Upper lobe of left lung (tissue), 6 donors: ENCODE results near the gene EFEMP2. TPM values are rescaled to one million over a fixed set of nuclear protein-coding genes. Genes with fewer than 3 reads are reported as not detected.

Source experiments
- ATAC-seq, 2 donors: fragments of 200-7000 bp; cut with Tn5 transposase; one replicate each; pipeline ENCODE4 v1.9.1; 2022; ENCODE audit warnings: mild to moderate bottlenecking in 2 of 2, moderate library complexity in 2 of 2; ENCODE audit not compliant: low FRiP score in 2 of 2
- DNase-seq, 2 donors: peaks; one replicate each; pipeline ENCODE4 v3.0.0-alpha.2; 2019 to 2020
- H3K27ac ChIP-seq, 4 donors: fragments of 200-600 bp; sonication (generic); one replicate each; pipeline ENCODE4 v1.5.1; 2016 to 2019
- H3K27me3 ChIP-seq, 4 donors: fragments of 200-600 bp; sonication (generic); one replicate each; pipeline ENCODE4 v1.5.1; 2017 to 2019
- H3K36me3 ChIP-seq, 4 donors: fragments of 200-600 bp; sonication (generic); one replicate each; pipeline ENCODE4 v1.5.1; 2016 to 2019
- H3K4me1 ChIP-seq, 4 donors: fragments of 200-600 bp; sonication (generic); one replicate each; pipeline ENCODE4 v1.5.1; 2018 to 2019
- H3K4me3 ChIP-seq, 4 donors: fragments of 200-600 bp; sonication (generic); one replicate each; pipeline ENCODE4 v1.5.1; 2017 to 2019; ENCODE audit warnings: mild to moderate bottlenecking in 2 of 4, moderate library complexity in 1 of 4
- H3K9me3 ChIP-seq, 4 donors: fragments of 200-600 bp; sonication (generic); one replicate each; pipeline ENCODE4 v1.5.1; 2018 to 2019
- CTCF ChIP-seq, 6 experiments: fragments of 450-650 bp in 4 of 6; fragments of 200-600 bp in 2 of 6; sonication (generic) in 2 of 6; IDR thresholded peaks; one replicate each; pipeline ENCODE4 v1.5.1; 2016 to 2019; ENCODE audit warnings: antibody characterized with exemption in 6 of 6
- EP300 ChIP-seq, 4 donors: sonication (generic); formaldehyde crosslinking; IDR thresholded peaks; one replicate each; pipeline ENCODE4 v1.5.1; 2017; ENCODE audit warnings: antibody characterized with exemption in 4 of 4, control low read depth in 2 of 4
- POLR2A ChIP-seq, 4 donors: fragments of 450-650 bp; IDR thresholded peaks; one replicate each; pipeline ENCODE4 v1.5.1; 2016 to 2017; ENCODE audit warnings: antibody characterized with exemption in 4 of 4, mild to moderate bottlenecking in 2 of 4
- POLR2AphosphoS5 ChIP-seq, 2 donors: sonication (generic); formaldehyde crosslinking; IDR thresholded peaks; one replicate each; pipeline ENCODE4 v1.5.1; 2017; ENCODE audit warnings: antibody characterized with exemption in 2 of 2
- WGBS, 2 donors: methylation state at CpG; one replicate each; pipeline ENCODE4 v1.1.5; 2017 to 2018; 5-methylcytosine and 5-hydroxymethylcytosine counted together
- total RNA-seq, 6 donors: library from RNA; depleted of rRNA in 4 of 6; stranded (reverse); fragments of >200 nt in 4 of 6; gene quantifications; one replicate each; pipeline versions ENCODE4 v1.1.0 to v1.2.1, GENCODE V29; 2016 to 2021
- donor health status: DM: no; HTN: no; CAD: no; lungs with moderate emphysema.
- donor health status: DM: no; HTN: yes; CAD: no; lungs with severe emphysema.

EFEMP2 gene
- total RNA-seq, 6 donors from 2014 or later: 28.8 to 79.6 (median 65.3) TPM

- ATAC-seq (no peak), DNase-seq (no peak)
- Histone ChIP-seq H3K36me3 (peaks cover 6 to 30% (median 22%) of the 10 kb centered on the region in 4 donors), H3K27me3 (no peaks in the 10 kb centered on the region), H3K4me1 (peaks cover 0 to 7% (median 6%) of the 10 kb centered on the region in 4 donors), H3K27ac (peak overlapping the region in 1 of 4 donors; percentile 12), H3K4me3 (peak overlapping the region in 2 of 4 donors; percentile 11 to 29), H3K9me3 (no peaks in the 10 kb centered on the region)
- 55 to 81% methylated on average over 5 to 7 of the region's 7 CpGs for WGBS, 2 donors
- TF ChIP-seq CTCF (IDR thresholded peaks at IDR 0.05) (no peak), POLR2AphosphoS5 (IDR thresholded peaks at IDR 0.05) (no peak), POLR2A (IDR thresholded peaks at IDR 0.05) (no peak), EP300 (IDR thresholded peaks at IDR 0.05) (no peak)
Observed at GRCh38 chr11:65880027-65880426, 7.4 kb upstream of the EFEMP2 start.

GRCh38 chr11:65879617-65880016 is 7.0 kb upstream of the EFEMP2 start, which contains the start of gene CTSW:
TSS of gene CTSW (plus strand) at chr11:65879837. CDS start at chr11:65879855, 18 bp downstream.
- H3K36me3 ChIP-seq: peaks cover 6 to 26% (median 22%) of the 10 kb centered on the region in 4 donors
- H3K27ac ChIP-seq: peak within 1 kb of the TSS in 2 of 4 donors; percentile 12 to 35
- H3K9me3 ChIP-seq: no peaks in the 10 kb centered on the region
- DNase-seq (no peak), ATAC-seq (peak; percentile 36 to 37)
- 28 to 38% methylated on average over 6 to 7 of the region's 7 CpGs for WGBS, 2 donors
- H3K4me1 ChIP-seq: peaks cover 0 to 3% (median 3%) of the 10 kb centered on the region in 4 donors
- no peaks in the 10 kb centered on the region for H3K27me3 ChIP-seq
- peak within 1 kb of the TSS in 2 of 4 donors; percentile 11 to 29 for H3K4me3 ChIP-seq
- TF ChIP-seq CTCF (IDR thresholded peaks at IDR 0.05) (no peak), POLR2A (IDR thresholded peaks at IDR 0.05) (no peak), EP300 (IDR thresholded peaks at IDR 0.05) (no peak), POLR2AphosphoS5 (IDR thresholded peaks at IDR 0.05) (no peak)

- peak; percentile 98 to 99 for DNase-seq
- peak; percentile 97 for ATAC-seq
- H3K9me3 ChIP-seq: no peaks in the 10 kb centered on the region
- H3K27ac ChIP-seq: peak overlapping the region; percentile 86 to 96 (median 94)
- H3K27me3 ChIP-seq: no peaks in the 10 kb centered on the region
- H3K36me3 ChIP-seq: peaks cover 0 to 22% (median 2%) of the 10 kb centered on the region in 4 donors
- H3K4me1 ChIP-seq: peaks cover 17 to 36% (median 29%) of the 10 kb centered on the region in 4 donors
- TF ChIP-seq CTCF (IDR thresholded peaks at IDR 0.05): peak in 1 of 6 experiments; percentile 41
- TF ChIP-seq EP300 (IDR thresholded peaks at IDR 0.05): peak in 2 of 4 donors; percentile 54 to 81
- TF ChIP-seq POLR2A (IDR thresholded peaks at IDR 0.05): peak in 2 of 4 donors; percentile 78 to 87
- peak; percentile 96 to 97 for TF ChIP-seq POLR2AphosphoS5 (IDR thresholded peaks at IDR 0.05)
- H3K4me3 ChIP-seq: peak overlapping the region; percentile 56 to 65 (median 62)
- WGBS, 2 donors: 9 to 17% methylated on average over 25 to 39 of the region's 54 CpGs
Observed at GRCh38 chr11:65873318-65874156, 937 bp upstream of the EFEMP2 start.

GRCh38 chr11:65871811-65872548 is 620 bp downstream of the EFEMP2 start:
- Histone ChIP-seq H3K9me3 (no peaks in the 10 kb centered on the region), H3K36me3 (peaks cover 0 to 38% (median 7%) of the 10 kb centered on the region in 4 donors), H3K4me3 (peak overlapping the region; percentile 44 to 65 (median 62)), H3K27me3 (no peaks in the 10 kb centered on the region), H3K4me1 (peaks cover 17 to 36% (median 29%) of the 10 kb centered on the region in 4 donors), H3K27ac (peak overlapping the region; percentile 86 to 96 (median 94))
- peak in 1 of 2 donors; percentile 19 for ATAC-seq
- 43 to 48% methylated on average over 5 to 12 of the region's 26 CpGs for WGBS, 2 donors
- DNase-seq: peak in 1 of 2 donors; percentile 88
- TF ChIP-seq CTCF (IDR thresholded peaks at IDR 0.05) (no peak), POLR2A (IDR thresholded peaks at IDR 0.05) (no peak), POLR2AphosphoS5 (IDR thresholded peaks at IDR 0.05) (no peak), EP300 (IDR thresholded peaks at IDR 0.05) (no peak)
